MM.1S (cell line): ENCODE results near the gene HOXB5.

Experiments used
- CTCF ChIP-seq: fragments of 300-600 bp; sonication (generic); IDR thresholded peaks from 2 replicates; pipeline ENCODE4 v1.5.1; 2016; ENCODE audit warnings: antibody characterized with exemption, low read length, mixed read lengths
- EZH2phosphoT487 ChIP-seq: fragments of 300-600 bp; sonication (generic); IDR thresholded peaks from 2 replicates; pipeline ENCODE4 v1.6.1; 2018; ENCODE audit warnings: antibody characterized with exemption, low read length

DNA sequence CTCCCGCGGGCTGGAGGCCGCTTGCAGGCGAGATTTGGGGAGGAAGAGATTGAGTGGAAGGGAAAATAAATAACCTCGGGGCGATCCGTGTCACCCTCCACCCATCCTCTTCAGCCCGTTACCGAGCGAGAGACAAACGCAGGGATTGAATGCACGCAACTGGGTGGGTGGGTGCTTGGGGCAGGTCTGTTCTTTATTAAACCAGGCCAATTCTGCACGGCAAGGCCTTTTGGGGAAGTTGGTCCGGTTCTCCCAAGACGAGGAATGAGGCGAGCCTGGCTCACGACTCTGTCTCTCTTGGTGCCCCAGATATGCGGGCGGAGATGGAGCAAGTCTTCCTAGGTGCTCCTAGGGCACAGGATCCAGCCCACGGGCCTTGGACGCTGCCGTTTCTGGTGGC, 17.6 kb upstream of the HOXB5 start:
- no peak for TF ChIP-seq CTCF
- no peak for TF ChIP-seq EZH2phosphoT487
